Caki2 (cell line): ENCODE data around the gene COL7A1. TPM values are rescaled to one million over a fixed set of nuclear protein-coding genes. Genes with fewer than 3 reads are reported as not detected.
A peak's percentile ranks its signal among the peaks of the same experiment; 100 is the strongest.

ENCODE experiments used
- DNase-seq: peaks from one replicate; pipeline ENCODE4 v3.0.0-alpha.2; 2015; ENCODE audit warnings: low read depth
- in situ Hi-C: cut with HindIII; loops from 2 replicates; pipeline ENCODE4 v1.10.0; 2016; ENCODE audit warnings: low sequenced_read_pairs, low pct_unique_long_range_greater_than_20kb, mixed read lengths
- total RNA-seq: library from RNA; depleted of rRNA; stranded (reverse); fragments of >200 nt; shearing (Covaris generic); gene quantifications from 2 replicates; pipeline ENCODE4 v1.2.3, GENCODE V29; 2014; ENCODE audit warnings: low replicate concordance; rRNA removed

Gene COL7A1
- 72.6 and 84.9 TPM in 2 replicates for total RNA-seq

DNA sequence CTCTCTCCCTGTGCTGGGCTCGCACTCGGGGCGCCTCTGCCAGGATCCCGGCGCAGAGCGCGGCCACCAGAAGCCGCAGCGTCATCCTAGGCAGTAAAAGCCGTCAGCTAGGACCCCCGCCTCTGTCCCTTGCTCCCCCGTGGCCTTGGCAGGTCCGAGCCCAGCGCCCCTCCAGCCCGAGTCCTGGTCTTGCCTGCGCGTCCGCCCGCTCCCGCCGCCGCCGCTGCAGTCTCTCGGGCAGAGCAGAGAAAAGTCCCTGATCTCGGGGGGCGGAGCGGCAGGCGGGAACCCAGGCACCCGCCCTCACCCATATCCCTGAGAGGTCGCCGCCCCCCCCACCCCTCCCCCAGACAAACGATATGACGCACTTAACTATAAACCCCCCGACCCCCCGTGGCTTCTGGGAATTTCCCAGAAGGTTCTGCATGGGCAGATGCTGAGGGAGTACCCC, at the start of gene COL7A1:
COL7A1 (minus strand) TSS at position 255 of the 451 bp plus-strand sequence; CDS start at position 85, 170 bp downstream.
- in situ Hi-C loops, result no loop called here
- DNase-seq, result no peak

- DNase-seq, result no peak
- in situ Hi-C loops, result no loop called here
Observed at GRCh38 chr3:48642605-48643004, 47.5 kb upstream of the COL7A1 start.

GRCh38 chr3:48641396-48641795, 46.3 kb upstream of the COL7A1 start:
- DNase-seq, result no peak
- in situ Hi-C loops, result no loop called here

DNA sequence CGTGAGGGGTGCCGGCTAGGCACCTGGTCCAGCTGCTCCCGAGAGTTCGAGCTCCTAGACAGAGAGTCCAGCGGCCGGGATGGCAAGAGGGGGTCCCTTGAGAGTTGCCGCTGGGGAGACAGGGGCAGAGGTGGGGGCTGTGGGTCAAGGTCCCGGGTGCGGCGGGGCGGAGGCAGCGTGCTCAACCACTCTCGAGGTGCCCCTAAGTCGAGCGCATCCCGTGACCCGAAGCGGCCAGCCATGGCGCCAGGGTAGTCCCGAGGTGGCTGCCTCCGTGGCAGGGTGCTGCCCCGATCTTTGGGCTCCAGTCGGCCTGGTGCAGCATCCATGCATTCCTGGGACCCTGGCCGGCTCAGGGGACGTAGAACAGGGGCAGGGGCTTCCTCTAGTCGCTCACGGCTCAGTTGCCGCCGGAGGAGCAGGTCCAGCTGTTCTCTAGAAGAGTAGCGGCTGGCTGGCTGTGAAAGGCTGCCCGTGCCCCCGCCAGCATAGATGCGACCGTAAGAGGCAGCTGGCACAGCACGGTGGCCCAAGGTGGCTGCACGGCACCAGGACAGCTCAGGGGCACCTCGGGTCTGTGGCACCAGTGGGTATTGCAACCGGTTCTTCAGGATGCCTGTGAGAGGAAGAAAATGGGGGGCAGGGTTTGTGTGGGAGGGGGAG, 44.9 kb upstream of the COL7A1 start:
- in situ Hi-C loops, result no loop called here

DNA sequence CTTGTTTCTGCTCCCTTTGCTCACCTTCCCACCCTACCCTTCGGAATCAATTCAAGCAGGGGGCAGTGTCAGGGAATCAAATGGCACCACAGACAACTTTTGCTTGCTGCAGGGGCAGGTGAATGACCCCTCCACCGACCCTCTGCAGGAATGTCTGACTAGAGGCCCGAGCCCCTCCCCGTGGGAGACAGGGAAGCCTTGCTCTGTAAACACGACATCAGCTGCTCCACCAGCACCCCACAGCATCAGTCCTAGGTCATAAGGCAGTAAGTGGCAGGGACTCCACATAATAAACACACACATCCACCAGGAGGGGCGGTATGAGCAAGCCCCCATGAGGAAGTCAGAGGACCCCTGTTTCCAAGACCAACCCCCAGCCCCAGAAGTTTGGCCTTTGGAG, 42.2 kb upstream of the COL7A1 start:
- DNase-seq, result no peak
- in situ Hi-C loops, result no loop called here

More for the DNA sequence above, 44.9 kb upstream of the COL7A1 start:
- no peak for DNase-seq

DNA sequence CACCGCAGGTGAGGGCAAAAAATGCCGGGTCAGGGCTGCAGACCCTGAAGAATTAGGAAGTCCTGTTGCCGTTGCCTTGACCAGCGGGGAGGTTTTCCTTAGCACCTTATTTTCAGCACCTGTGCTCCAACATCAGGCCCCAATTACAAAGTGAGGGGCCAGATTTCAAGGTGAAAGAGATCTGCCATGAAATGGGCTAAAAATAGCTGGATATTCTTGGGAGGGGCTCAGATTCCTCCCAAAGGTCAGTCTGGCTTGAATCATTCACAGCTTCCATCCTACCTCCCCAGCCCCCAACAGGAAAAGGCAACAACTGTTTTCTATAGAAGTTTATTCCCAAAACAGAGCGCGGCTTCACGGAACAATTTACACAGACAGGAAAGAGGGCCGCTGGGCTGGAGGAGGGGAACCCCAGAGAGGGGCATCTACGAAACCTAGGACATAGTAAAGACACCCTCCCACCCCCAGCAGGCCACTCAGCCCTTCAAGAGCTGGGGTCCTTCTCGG, 41.1 kb upstream of the COL7A1 start:
- in situ Hi-C loops, result no loop called here
- no peak for DNase-seq

GRCh38 chr3:48635222-48636021, 40.3 kb upstream of the COL7A1 start, which contains the start of gene SLC26A6:
SLC26A6 (minus strand) TSS chr3:48635461; CDS start chr3:48635393, 68 bp downstream.
- in situ Hi-C loops, result no loop called here

GRCh38 chr3:48634661-48635221, 39.6 kb upstream of the COL7A1 start:
- DNase-seq, result peak; percentile 50
- in situ Hi-C loops, result no loop called here

More at GRCh38 chr3:48635222-48636021, 40.3 kb upstream of the COL7A1 start, which contains the start of gene SLC26A6:
- peak; percentile 92 for DNase-seq

GRCh38 chr3:48633743-48634142, 38.6 kb upstream of the COL7A1 start:
- in situ Hi-C loops, result no loop called here

DNA sequence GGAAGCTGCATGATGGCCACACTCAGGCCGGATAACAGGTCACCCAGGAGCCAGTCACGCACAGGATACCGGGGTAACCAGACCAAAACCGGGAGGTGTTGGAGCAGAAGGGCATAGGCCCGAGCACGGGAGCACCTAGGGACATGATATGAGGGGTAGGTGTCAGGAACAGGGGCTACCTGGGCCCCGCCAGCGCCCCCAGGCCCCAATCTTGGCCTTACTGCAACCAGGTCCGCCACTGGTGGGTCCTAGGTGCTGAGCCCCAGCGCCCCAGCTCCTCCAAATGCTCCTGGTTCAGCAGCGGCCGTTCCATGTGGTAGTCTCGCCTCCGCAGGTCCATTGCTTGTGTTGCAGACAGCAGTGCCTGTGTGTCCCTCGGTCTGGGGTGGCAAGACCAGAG, 38.1 kb upstream of the COL7A1 start:
- DNase-seq, result no peak
- in situ Hi-C loops, result no loop called here

More at GRCh38 chr3:48633743-48634142, 38.6 kb upstream of the COL7A1 start:
- DNase-seq, result no peak

GRCh38 chr3:48631516-48632448, 36.7 kb upstream of the COL7A1 start:
- in situ Hi-C loops, result no loop called here
- DNase-seq, result no peak

DNA sequence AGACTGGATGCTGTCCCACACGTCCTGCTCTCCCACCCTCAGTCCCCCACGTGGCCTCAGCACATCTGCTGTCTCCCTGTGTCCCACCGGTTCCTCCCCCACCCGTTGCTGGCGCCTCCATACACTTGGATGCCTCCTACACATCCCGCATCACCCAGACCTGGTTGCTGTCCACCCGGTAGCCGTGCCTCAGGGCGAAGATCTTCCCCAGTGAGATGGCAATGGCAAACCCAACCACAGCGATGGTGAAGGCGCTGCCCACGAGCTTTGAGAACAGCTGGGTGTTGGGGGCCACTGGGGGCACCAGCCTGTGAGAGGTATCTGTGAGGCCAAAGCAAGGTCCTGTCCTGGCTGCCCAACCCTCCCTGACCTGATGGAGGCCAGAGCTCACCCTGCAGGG, 35.7 kb upstream of the COL7A1 start:
- in situ Hi-C loops, result no loop called here
- DNase-seq, result no peak

DNA sequence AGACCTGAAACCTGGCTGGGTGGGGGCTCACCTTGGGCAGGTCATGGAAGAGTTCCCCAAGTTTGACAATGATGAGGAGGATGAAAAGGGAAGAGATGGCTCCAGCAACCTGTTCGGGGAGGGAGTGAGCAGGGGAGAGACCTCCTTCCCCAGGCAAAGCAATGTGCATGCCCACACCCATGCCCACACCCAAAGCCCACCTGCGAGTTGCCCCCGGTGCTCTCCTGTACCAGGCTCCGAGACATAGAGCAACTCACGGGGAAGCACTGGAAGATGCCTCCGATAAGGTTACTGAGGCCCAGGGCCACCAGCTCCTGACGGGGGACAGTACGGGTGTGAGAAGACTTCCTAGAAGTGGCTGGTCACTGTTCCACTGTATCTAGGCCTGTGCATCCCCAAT, 35.3 kb upstream of the COL7A1 start:
- in situ Hi-C loops, result no loop called here
- no peak for DNase-seq

- in situ Hi-C loops, result no loop called here
Observed at GRCh38 chr3:48629894-48630293, 34.8 kb upstream of the COL7A1 start.

GRCh38 chr3:48628277-48629017, 33.3 kb upstream of the COL7A1 start:
- no peak for DNase-seq
- in situ Hi-C loops, result no loop called here

More at GRCh38 chr3:48629894-48630293, 34.8 kb upstream of the COL7A1 start:
- no peak for DNase-seq

DNA sequence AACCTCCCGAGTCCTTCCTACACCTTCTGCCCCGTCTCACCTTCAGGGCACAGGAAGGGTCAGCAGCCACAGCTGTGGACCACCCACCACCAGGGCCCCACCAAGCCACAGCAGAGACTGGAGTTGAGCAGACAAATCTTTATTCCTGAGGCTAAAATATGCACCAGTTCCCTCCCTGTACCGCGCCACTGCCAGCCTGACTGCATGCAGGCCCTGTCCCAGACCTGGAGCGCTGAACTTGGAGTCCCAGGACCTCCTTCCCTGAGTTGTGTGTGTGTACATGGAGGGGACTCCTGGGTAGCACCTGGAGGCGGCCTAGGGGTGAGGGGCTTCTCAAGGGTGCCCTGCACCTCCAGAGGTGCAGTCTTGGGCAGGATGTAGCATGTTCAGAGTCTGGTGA, 30.5 kb upstream of the COL7A1 start:
- DNase-seq, result no peak
- in situ Hi-C loops, result no loop called here

- in situ Hi-C loops, result no loop called here
- DNase-seq, result no peak
Observed at GRCh38 chr3:48624767-48625166, 29.6 kb upstream of the COL7A1 start.
